Activated T-cell treated with anti-CD3 and anti-CD28 coated beads for 4 hours (primary cell): ENCODE results near the gene PPP2CA.

Source experiments
- DNase-seq: peaks from one replicate; pipeline ENCODE4 v3.0.0-alpha.2; 2020

Gene PPP2CA

GRCh38 chr5:134146651-134147518, 79.0 kb downstream of the PPP2CA start:
- DNase-seq = no peak

GRCh38 chr5:134145779-134146581, 79.9 kb downstream of the PPP2CA start:
- peak; percentile 80 for DNase-seq

- DNase-seq = no peak
These were observed 80.7 kb downstream of the PPP2CA start for GRCh38 chr5:134145041-134145757.
